ENCODE data around the gene DDX52. TPM values are rescaled to one million over a fixed set of nuclear protein-coding genes. Genes with fewer than 3 reads are reported as not detected.

DDX52 gene
- total and polyA plus RNA-seq, 9 of the 15 experiments (the other 6 are each of a cell fraction or from before 2014, with no cell fraction given) = 19.1 to 50.5 (median 34.8) TPM

- TF ChIP-seq ZNF707 (CRISPR knock-in tag; conservative IDR thresholded peaks at IDR 0.05) (no peak), MECOM (CRISPR knock-in tag; IDR thresholded peaks at IDR 0.05) (no peak), ZNF263 (CRISPR knock-in tag; IDR thresholded peaks at IDR 0.05; ENCODE audit: borderline replicate concordance) (no peak), PREB (CRISPR knock-in tag; IDR thresholded peaks at IDR 0.05) (no peak), NFE2L1 (tag; IDR thresholded peaks at IDR 0.05; ENCODE audit: borderline replicate concordance, low read depth) (no peak), PURB (CRISPR knock-in tag; IDR thresholded peaks at IDR 0.05; ENCODE audit: low read depth) (no peak), ZNF785 (CRISPR knock-in tag; IDR thresholded peaks at IDR 0.05) (no peak), HDAC2 (IDR thresholded peaks at IDR 0.05) (no peak)
These were observed 14.0 kb upstream of the DDX52 start (continued) for GRCh38 chr17:37657202-37657601.

GRCh38 chr17:37651849-37652248 is 8.6 kb upstream of the DDX52 start:
- Histone ChIP-seq H3K4me3 (no peak overlapping the region), H2AFZ (ENCODE audit: low read depth, low read length) (no peak overlapping the region), H3K27me3 (ENCODE audit: control insufficient read depth in 2 of 2, insufficient read depth in 2 of 2, low read length in 2 of 2) (peaks cover 0 to 9% of the 10 kb centered on the region in 2 experiments; a peak in 4 of 5 replicates), H3K9ac (ENCODE audit: insufficient read depth in 1 of 2, low read depth in 2 of 2, low read length in 2 of 2) (no peak overlapping the region), H3K36me3 (ENCODE audit: control insufficient read depth, insufficient read depth, low read length) (no peaks in the 10 kb centered on the region), H3K4me2 (ENCODE audit: insufficient read depth, low read length) (no peak overlapping the region), H3K9me1 (ENCODE audit: control insufficient read depth, insufficient read depth, low read length) (no peaks in the 10 kb centered on the region), H3K79me2 (ENCODE audit: control insufficient read depth, insufficient read depth, low read length) (no peaks in the 10 kb centered on the region), H3K27ac (ENCODE audit: extremely low read depth, low read depth, low read length) (no peak overlapping the region), H3K4me1 (replicated peaks in 1 of 2; ENCODE audit: control insufficient read depth in 2 of 2, insufficient read depth in 2 of 2, low read length in 2 of 2) (no peaks in the 10 kb centered on the region), H3K9me3 (replicated peaks; ENCODE audit: control insufficient read depth, insufficient read depth, low read depth, low read length) (no peaks in the 10 kb centered on the region), H4K20me1 (replicated peaks; ENCODE audit: control insufficient read depth, insufficient read depth, low read length) (no peaks in the 10 kb centered on the region)
- WGBS (ENCODE audit: insufficient coverage, low coverage, missing lambda C conversion rate) = 0% methylated on average over 2 of the region's 2 CpGs
- no peak for FAIRE-seq
- in situ Hi-C loops (cut with MboI) (no loop called here), intact Hi-C loops (cut with micrococcal nuclease) (loop anchor here (2.0 to 5.0 kb wide), 2 partner anchors 120 to 165 kb away; no protein-coding TSS in a partner anchor)
- ATAC-seq = no peak
- no TSS peak for BruUV-seq (replicated peaks)
- ChIA-PET POLR2A (no interaction called here), CTCF (ENCODE audit: low intra/inter-chr PET ratio) (no interaction called here)
- no peak for DNase-seq (ENCODE audit: extremely low read depth in 1 of 4, low spot score in 3 of 4)
- no peak for TF ChIP-seq GATA2 (CRISPR knock-in tag; IDR thresholded peaks at IDR 0.05)
- TF ChIP-seq MAX (CRISPR knock-in tag; IDR thresholded peaks at IDR 0.05) = no peak
- TF ChIP-seq ZNF75A (CRISPR knock-in tag; IDR thresholded peaks at IDR 0.05) = no peak
- no peak for TF ChIP-seq ZNF449 (CRISPR knock-in tag; IDR thresholded peaks at IDR 0.05)
- TF ChIP-seq ILF3 (IDR thresholded peaks at IDR 0.05; ENCODE audit: borderline replicate concordance) = no peak
- TF ChIP-seq ZNF143 (CRISPR knock-in tag; IDR thresholded peaks at IDR 0.05) = no peak
- peak; percentile 59 for TF ChIP-seq MEIS2 (IDR thresholded peaks at IDR 0.05; ENCODE audit: partially characterized antibody)

Measured in K562 (cell line).